GM19397 (cell line): ENCODE results near the gene SYNGR2.
"Not testable (repeated sequence)": the region's sequence is repeated elsewhere in the genome, so short reads cannot be mapped to it uniquely, and the experiment has no call there.

Experiments
- ATAC-seq: cut with Tn5 transposase; IDR thresholded peaks from one replicate; pipeline ENCODE4 v1.9.1; 2021; ENCODE audit warnings: mild to moderate bottlenecking, moderate library complexity; ENCODE audit not compliant: unreplicated experiment

The SYNGR2 gene

GRCh38 chr17:78170692-78171590 lies 2.6 kb downstream of the SYNGR2 start:
- no peak for ATAC-seq

DNA sequence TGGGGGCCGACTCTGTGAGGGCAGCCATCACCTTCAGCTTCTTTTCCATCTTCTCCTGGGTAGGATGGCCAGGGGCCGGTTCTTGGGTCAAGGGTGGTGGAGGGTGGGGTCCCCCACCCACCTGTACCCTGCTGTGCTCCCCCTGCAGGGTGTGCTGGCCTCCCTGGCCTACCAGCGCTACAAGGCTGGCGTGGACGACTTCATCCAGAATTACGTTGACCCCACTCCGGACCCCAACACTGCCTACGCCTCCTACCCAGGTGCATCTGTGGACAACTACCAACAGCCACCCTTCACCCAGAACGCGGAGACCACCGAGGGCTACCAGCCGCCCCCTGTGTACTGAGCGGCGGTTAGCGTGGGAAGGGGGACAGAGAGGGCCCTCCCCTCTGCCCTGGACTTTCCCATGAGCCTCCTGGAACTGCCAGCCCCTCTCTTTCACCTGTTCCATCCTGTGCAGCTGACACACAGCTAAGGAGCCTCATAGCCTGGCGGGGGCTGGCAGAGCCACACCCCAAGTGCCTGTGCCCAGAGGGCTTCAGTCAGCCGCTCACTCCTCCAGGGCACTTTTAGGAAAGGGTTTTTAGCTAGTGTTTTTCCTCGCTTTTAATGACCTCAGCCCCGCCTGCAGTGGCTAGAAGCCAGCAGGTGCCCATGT lies 3.3 kb downstream of the SYNGR2 start:
- not testable (repeated sequence) for ATAC-seq

GRCh38 chr17:78172249-78173051 lies 4.1 kb downstream of the SYNGR2 start:
- ATAC-seq: no peak

DNA sequence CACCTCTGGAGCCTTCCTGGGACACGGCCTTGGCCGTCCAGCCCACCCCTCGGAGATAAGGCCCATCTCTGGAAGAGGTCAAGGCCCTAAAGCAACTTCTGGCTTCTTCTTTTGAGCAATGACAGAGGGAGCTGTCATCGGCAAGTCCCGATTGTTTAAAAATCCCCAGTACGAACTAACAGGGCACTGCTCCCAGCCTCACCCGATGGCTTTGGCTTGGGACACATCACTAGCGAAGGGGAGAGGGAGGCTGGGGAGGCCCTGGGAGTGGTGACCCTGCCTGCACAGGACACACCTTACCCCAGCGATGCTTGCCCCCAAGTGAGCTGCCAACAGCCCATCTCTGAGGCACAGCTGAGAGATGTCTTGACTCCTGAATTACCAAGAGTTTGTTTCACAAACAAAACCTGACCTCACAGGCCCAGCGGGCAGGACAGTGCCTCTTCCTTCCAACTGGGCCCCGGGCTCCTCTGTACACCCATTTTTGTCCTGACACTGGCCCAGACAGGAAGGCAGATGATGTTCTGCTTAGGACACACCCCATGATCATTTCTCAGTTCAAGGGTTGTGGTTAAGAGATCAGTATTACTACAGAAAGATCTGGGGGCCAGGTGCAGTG lies 4.8 kb downstream of the SYNGR2 start:
- ATAC-seq: no peak

DNA sequence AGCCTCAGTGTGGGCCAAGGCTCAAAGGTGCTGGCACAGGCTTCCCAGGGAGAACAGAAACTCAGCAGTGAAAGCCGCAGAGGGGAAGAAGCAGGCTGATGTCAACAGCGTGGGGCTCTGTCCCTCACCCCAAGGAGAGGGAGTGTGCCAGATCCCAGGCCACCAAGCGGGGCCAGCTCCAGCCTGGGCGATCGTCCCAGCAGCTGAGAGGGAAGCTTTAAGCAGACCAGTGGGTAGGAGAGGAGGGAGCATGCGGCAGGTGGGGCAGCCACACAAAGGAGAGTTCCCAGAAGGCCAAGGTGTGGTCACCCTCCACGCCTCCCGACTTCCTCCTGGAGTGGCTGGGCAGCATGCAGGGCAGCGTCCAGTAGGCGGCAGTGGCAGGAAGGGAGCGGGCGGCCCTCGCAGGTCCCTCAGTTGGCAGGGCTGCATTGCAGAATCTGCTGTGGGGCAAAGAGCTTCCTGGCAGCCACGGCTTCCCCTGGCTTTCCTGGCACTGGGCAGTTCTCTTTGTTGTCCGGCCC lies 6.0 kb downstream of the SYNGR2 start:
- ATAC-seq: no peak

DNA sequence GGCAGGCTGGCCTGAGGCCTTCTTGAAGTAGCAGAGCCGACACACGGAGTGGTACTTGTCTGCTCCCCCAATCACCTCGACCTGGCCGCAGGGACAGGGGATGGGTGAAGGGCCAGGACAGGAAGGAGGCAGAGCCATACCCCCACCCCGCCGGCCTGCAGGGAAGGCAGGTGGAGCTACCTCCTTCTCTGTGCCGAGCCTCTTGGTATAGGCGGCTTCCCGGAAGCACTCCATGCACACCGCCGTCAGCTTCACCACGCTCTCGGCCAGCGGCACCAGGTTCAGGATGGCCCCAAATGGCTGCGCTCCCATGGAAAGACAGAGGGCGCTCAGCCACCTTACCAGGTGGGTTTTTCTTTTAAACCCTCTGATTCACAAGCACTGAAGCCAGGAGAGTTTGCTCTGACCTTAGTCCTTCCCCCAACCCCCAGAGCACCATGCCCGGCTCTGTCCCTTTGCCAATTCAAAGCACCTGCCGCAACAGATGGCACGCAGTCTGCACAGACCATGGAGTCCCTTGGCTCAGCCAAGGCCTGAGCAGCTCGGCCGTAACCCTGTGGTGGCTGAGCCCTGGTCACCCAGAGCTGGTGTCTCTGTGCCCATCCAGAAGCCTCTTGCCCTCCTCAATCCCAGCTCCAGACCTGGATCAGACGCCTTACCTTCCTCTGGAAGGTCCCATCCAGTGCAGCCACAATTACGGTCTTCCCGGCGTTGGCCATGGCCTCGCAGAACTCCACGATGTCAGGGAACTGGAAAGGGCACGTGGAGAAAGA lies 6.7 kb downstream of the SYNGR2 start:
- ATAC-seq: no peak

- no peak for ATAC-seq
Measured at GRCh38 chr17:78175643-78175981, 7.2 kb downstream of the SYNGR2 start.

DNA sequence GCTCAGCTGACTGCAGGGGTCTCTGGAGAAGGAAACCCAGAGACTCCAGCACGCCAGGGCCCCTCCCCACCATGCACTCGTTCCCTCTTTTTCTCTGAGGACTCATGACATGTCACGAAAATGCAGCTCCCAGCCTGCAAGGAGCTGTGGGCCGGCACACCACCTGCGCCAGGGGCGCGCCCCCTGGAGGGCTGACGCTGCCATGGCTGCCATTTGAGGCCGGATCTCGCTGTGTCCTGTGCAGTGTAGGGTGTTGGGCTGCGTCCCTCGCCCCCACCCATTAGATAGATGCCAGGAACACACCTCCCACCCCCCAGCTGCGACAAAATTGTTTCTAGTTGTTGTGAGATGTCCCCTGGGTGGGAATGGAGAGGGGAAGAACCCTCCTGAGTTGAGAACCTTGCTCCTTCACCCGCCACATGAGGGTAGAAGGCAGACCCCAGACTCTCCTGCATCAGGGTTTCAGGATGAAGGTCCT lies 8.2 kb downstream of the SYNGR2 start:
- ATAC-seq: no peak

DNA sequence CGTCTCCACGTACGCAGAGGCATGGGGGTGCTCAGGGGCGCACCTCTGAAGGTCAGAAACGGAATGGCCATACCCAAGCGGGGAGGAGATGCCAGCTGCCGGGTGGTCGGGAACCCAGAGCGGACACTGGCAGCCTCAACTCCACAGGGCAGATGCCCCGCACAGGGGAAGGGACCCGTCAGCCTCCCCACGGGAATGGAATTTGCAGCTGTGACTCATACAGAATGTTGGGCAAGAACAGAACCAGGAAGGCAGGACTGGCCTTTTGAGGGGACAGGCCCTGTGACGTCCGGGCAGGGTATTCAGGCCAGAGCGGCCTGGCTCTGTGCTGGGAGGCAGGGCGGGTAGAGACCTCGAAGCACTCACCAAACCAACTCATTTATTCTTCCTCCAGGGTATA lies 11.0 kb downstream of the SYNGR2 start:
- no peak for ATAC-seq

- no peak for ATAC-seq
Measured at GRCh38 chr17:78180083-78180482, 11.7 kb downstream of the SYNGR2 start.

DNA sequence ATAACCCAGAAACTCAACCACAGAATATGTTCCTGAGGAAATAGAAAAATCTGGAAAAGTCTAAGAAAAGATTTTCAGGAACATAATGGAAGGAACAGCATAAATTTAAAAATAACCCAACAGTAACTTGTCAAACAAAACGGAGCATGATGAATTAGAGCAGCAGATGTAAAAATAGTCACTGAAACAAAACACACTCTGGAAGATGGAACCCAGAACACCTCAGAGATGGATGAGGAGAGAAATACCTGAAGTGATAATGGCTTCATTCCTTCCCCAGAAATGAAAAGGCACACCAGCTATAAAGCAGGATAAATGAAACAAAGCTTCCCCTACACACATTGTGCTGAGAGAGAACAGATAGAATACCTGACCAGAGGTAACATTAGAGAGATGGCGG lies 12.1 kb downstream of the SYNGR2 start:
- ATAC-seq: no peak

GRCh38 chr17:78182504-78182903 lies 14.1 kb downstream of the SYNGR2 start:
- ATAC-seq: no peak

GRCh38 chr17:78183916-78184315 lies 15.5 kb downstream of the SYNGR2 start:
- no peak for ATAC-seq

GRCh38 chr17:78184351-78184750 lies 16.0 kb downstream of the SYNGR2 start:
- ATAC-seq: no peak

DNA sequence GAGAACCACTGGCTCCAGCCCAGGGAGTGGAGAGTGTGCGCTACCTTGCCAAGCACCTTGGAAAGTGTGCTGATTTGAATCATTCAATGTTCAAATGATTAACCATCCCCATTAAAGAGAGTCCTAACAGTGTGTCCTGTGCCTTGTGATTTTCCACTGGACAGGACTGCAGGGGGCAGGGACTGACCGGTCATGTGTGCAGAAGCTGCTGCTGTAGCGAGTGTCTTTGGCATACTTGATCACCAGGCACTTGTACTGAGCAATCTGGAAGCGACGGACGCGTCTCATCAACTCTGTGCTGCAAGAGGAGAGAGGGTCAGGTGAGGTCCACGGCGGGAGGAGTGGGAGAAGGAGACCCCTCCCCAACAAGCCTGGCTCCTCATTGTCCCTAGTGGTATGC lies 16.5 kb downstream of the SYNGR2 start:
- no peak for ATAC-seq

DNA sequence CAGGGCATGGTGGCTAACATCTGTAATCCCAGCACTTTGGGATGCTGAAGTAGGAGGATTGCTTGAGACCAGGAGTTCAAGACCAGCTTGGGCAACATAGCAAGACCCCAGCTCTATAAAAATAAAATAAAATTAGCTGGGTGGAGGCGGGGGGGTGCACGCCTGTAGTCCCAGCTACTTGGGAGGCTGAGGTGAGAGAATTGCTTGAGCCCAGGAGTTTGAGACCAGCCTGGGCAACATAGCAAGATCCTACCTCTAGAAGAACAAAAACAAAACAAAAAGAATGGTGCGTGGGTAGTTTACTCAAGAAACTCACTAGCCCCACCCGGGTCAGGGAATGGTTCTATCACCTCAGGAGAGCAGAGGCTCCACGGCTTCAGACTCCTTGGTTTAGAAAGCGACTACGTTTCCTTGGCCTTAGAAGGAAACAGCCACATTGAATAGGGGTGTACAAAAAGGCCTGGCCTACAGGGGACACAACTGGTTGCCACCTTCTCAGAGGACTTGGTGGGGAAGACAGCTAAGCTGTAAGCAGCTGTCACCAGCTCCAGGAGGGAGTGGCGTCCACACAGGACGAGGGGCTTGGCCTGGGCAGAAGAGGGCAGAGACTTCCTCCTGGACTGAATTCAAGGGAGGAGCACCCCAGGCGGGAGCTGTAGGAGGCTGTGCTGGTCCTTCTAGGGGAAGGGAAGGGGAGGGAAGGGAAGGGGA lies 17.8 kb downstream of the SYNGR2 start:
- ATAC-seq: no peak

- ATAC-seq: peak; percentile 94
Measured at GRCh38 chr17:78186692-78187595, 18.6 kb downstream of the SYNGR2 start, which contains the start of the genes AFMID and TK1. Gene AFMID, plus strand, starts transcription at chr17:78187362. Its CDS starts 9 bp downstream, at chr17:78187371. Gene TK1, minus strand, starts transcription at chr17:78187052. Its CDS starts 58 bp downstream, at chr17:78186994.

GRCh38 chr17:78196716-78197115 lies 28.3 kb downstream of the SYNGR2 start:
- no peak for ATAC-seq
